Measurements from ENCODE around the gene DIP2C.

Gene DIP2C

GRCh38 chr10:562142-562541, 127.3 kb downstream of the DIP2C start:
- no peak for TF ChIP-seq CTCF (IDR thresholded peaks at IDR 0.05; ENCODE audit: borderline replicate concordance, control extremely low read depth, extremely low read depth, insufficient read depth, missing control alignments)
- in situ Hi-C loops (cut with MboI; ENCODE audit: low sequenced_read_pairs, unreplicated experiment) = no loop called here
- DNase-seq (ENCODE audit: low spot score) = no peak

- DNase-seq (ENCODE audit: low spot score) = no peak
- no peak for TF ChIP-seq CTCF (IDR thresholded peaks at IDR 0.05; ENCODE audit: borderline replicate concordance, control extremely low read depth, extremely low read depth, insufficient read depth, missing control alignments)
- in situ Hi-C loops (cut with MboI; ENCODE audit: low sequenced_read_pairs, unreplicated experiment) = no loop called here
These were observed 127.7 kb downstream of the DIP2C start for GRCh38 chr10:561721-562120.

GRCh38 chr10:560314-560992, 129.0 kb downstream of the DIP2C start:
- no peak for DNase-seq (ENCODE audit: low spot score)
- TF ChIP-seq CTCF (IDR thresholded peaks at IDR 0.05; ENCODE audit: borderline replicate concordance, control extremely low read depth, extremely low read depth, insufficient read depth, missing control alignments) = no peak
- in situ Hi-C loops (cut with MboI; ENCODE audit: low sequenced_read_pairs, unreplicated experiment) = no loop called here

GRCh38 chr10:559767-560047, 129.8 kb downstream of the DIP2C start:
- no peak for DNase-seq (ENCODE audit: low spot score)
- in situ Hi-C loops (cut with MboI; ENCODE audit: low sequenced_read_pairs, unreplicated experiment) = no loop called here
- no peak for TF ChIP-seq CTCF (IDR thresholded peaks at IDR 0.05; ENCODE audit: borderline replicate concordance, control extremely low read depth, extremely low read depth, insufficient read depth, missing control alignments)

GRCh38 chr10:558891-559766, 130.3 kb downstream of the DIP2C start:
- no peak for TF ChIP-seq CTCF (IDR thresholded peaks at IDR 0.05; ENCODE audit: borderline replicate concordance, control extremely low read depth, extremely low read depth, insufficient read depth, missing control alignments)
- no peak for DNase-seq (ENCODE audit: low spot score)
- in situ Hi-C loops (cut with MboI; ENCODE audit: low sequenced_read_pairs, unreplicated experiment) = no loop called here

- DNase-seq (ENCODE audit: low spot score) = no peak
- in situ Hi-C loops (cut with MboI; ENCODE audit: low sequenced_read_pairs, unreplicated experiment) = no loop called here
- TF ChIP-seq CTCF (IDR thresholded peaks at IDR 0.05; ENCODE audit: borderline replicate concordance, control extremely low read depth, extremely low read depth, insufficient read depth, missing control alignments) = no peak
These were observed 131.1 kb downstream of the DIP2C start for GRCh38 chr10:558364-558763.

Measured in GM13976 (cell line).